GM19452 (cell line): ENCODE results near the gene SUSD4.

Experiments
- ATAC-seq: cut with Tn5 transposase; IDR thresholded peaks from one replicate; pipeline ENCODE4 v1.9.1; 2021; ENCODE audit not compliant: unreplicated experiment

Gene SUSD4

DNA sequence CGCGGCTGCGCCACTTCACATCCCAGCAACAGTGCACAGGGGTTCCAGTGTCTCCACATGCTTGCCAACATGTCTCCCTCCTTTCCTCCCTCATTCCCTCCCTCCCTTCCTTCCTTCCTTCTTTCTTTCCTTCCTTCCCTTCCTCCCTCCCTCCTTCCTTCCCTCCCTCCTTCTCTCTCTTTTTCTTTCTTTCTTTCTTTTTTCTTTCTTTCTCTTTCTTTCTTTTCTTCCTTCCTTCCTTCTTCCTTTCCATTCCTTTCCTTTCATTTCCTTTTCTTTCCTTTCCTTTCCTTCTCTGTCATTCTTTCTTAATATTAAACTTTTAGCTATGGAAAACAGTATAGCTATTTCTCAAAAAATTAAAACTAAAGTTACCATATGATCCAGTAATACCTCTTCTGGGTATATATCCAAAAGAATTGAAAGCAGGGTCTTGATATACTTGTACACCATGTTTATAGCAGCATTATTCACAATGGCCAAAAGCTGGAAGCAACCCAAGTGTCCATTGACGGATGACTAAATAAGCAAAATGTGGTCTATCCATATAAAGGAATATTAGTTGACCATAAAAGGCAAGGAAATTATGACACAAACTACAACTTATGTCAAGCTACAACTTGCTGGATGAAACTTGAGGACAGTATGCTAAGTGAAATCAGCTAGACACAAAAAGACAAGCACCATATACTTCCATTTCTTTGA is 165.9 kb downstream of the SUSD4 start:
- ATAC-seq: no peak

DNA sequence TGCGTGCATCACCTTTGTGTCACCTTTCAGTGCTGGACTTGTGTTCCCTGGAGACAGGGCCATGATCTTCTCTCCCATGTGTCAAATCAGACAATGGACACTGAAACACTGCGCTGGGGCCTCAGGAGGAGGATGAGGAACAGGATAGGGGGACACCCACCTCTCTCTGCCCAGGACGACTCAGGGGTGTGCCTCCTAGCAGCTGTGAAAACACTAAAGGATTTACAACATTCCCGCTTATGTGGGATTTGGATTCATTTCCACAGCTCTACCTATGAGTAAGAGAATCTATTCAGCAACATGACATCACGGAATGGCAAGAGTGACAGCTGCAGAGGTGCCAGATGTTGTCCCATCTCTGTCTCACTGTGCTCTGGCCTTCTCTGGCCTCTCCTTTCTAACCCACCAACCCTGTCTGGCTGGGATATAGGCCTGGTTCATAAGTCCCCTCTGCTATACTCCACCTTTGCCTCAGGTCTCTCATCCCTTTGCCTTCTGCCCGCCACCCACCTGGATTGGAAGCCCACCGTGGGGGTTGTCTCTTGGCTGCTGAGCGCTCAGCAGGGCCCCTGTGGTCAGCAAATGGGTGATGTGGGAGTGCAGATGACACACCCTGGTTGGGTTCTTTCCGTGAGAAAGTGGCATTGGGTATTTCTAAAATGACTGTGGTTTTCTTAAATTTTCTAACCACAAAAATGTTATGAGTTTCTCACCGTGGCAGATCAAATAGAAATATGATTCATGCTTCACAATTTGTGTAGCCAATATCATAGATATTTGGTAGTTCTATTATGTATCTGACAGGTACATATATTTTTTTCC is 173.9 kb downstream of the SUSD4 start:
- ATAC-seq: peak; percentile 73

DNA sequence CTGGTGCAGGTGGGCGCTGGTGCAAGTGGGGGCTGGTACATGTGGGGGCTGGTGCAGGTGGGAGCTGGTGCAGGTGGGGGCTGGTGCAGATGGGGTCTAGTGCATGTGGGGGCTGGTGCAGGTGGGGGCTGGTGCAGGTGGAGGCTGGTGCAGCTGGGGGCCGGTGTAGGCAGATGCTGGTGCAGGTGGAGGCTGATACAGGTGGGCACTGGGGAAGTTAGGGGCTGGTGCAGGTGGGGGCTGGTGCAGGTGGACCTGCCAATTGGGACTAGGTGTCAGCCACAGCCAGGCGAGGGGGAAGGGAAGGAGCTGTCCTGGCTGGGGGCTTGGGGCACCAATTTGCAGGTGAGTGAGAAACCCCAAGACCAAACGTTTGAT is 174.5 kb downstream of the SUSD4 start:
- ATAC-seq: no peak

DNA sequence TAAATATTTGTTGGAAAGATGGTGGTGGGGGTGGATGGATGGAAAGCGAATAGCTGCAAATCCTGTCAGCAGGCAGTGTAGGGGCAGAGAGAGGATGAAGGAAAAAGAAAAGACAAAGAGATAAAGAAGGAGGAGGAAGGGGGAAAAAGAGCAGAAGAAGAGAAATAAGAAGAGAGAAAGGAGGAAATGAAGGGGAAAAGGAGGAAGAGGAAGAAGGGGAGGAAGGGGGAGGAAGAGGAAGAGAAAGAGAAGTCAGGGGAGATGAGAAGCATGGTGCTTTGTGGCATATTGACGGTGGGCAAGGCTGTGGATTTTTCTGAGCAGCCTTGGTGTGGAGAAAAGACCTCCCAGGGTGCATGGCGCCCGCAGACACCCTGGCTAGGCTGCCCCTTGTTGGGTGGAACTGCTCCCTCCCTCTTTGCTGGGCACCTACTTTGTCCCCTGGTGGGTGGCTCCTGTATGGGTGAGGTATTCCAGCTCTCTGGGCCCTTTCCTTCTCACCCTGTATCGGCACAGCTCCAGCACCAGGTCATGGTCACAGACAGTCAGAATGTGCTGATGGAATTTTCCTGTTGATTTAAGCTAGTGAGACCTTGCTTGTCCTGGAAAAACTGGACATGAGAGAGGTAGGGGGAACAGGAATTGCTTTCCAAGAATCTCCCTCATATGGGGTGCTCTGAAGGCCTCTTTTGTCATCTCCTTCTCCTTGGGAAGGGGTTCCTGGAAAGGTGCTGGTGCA is 175.2 kb downstream of the SUSD4 start:
- ATAC-seq: no peak

DNA sequence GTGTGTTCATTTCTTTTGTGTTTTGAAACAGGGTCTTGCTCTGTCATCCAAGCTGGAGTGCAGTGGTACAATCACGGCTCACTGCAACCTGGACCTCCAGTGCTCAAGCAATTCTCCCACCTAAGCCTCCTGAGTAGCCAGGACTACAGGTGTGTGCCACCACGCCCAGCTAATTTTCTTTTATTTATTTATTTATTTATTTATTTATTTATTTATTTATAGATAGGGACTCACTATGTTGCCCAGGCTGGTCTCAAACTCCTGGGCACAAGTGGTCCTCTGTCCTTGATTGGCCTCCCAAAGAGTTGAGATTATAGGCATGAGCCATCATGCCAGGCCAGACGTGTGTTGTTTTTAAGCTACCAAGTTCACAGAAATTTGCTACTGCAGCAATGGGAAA is 177.2 kb downstream of the SUSD4 start:
- no peak for ATAC-seq

GRCh38 chr1:223183268-223183862 is 180.6 kb downstream of the SUSD4 start:
- ATAC-seq: no peak

- ATAC-seq: no peak
Measured at GRCh38 chr1:223180731-223181321, 183.2 kb downstream of the SUSD4 start.

GRCh38 chr1:223179786-223180185 is 184.2 kb downstream of the SUSD4 start:
- no peak for ATAC-seq

DNA sequence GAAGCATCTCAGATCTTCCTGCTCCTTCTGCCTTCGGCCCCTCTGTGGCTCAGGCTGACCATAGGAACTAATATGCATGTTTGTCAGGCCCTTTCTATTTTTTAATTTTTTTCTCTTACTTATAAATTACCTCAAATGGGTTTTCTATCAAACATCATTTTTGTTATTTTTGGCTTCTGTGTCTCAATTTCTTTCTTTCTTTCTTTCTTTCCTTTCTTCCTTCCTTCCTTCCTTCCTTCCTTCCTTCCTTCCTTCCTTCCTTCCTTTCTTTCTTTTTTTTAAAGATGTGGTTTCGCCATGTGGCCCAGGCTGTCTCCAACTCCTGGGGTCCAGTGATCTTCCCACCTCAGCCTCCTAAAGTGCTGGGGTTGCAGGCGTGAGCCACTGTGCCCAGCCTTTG is 184.7 kb downstream of the SUSD4 start:
- ATAC-seq: no peak

DNA sequence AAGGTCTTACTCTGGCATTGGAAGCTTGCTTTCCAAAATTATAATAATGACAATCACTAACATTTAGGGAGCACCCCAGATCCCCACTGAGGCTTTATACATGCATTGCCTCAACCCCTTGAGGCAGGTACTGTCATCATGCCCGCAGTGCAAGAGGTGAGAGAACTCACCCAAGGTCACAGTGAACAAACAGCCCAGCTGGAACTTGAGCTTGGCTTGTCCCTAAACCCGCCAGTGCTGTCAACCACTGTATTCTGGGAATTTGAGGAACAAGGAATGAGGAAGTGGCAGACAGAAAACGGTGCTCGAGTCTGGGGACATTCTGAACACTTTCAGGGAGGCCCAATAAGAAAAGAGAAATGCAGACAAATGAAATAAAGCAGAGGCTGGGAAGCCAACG is 186.3 kb downstream of the SUSD4 start:
- ATAC-seq: no peak

GRCh38 chr1:223176437-223176836 is 187.5 kb downstream of the SUSD4 start:
- ATAC-seq: no peak

DNA sequence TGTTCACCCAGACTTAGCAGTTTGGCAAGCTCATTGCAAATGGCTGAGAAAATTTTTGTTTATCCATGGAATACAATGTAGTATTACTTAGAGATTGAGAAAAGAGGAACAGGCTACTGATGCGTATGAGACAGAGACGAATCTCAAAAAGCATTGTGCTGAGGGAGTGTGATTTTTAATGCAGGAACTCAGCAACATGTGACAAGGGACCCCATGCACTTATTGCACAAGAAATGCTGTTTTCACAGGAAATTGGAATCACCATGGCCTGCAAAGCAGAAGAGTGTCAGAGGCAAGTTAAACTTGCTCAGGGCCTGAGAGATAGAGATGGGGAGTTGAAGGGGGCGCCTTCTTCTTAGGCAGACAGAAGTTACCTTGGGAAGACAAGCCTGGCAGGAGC is 188.3 kb downstream of the SUSD4 start:
- no peak for ATAC-seq

DNA sequence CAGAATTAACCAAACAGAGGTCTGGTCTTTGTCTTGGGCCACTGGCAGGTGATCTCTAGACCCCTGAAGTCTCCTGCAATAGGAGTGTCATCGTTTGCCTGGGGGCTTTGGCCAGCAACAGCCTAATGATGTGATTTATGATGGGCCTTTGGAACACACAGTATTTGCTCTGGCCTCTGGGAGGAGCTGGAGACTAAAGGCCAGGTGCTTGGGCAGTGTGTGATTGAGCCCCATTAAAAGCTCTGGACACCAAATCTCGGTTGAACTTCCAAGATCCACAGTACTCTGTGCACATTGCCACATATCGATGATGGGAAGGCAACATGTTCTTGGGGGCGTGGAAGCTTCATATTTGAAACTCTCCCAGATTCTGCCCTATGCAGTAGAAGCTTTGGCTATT is 188.9 kb downstream of the SUSD4 start:
- ATAC-seq: no peak
